K562 (cell line): ENCODE measurements around the gene CDT1. TPM values are rescaled to one million over a fixed set of nuclear protein-coding genes. Genes with fewer than 3 reads are reported as not detected.

Source experiments
- ARNT ChIP-seq, 2 experiments: fragments of 450-650 bp; IDR thresholded peaks; 2 replicates each; pipeline ENCODE4 v1.6.1; 2016; ENCODE audit warnings: mild to moderate bottlenecking in 1 of 2
- CCNT2 ChIP-seq: IDR thresholded peaks from 2 replicates; pipeline ENCODE4 v1.6.1; 2011; ENCODE audit warnings: borderline replicate concordance, low read depth, mild to moderate bottlenecking, moderate library complexity, mixed read lengths, low read length; ENCODE audit not compliant: insufficient read length; ENCODE audit errors: extremely low read depth
- CHD4 ChIP-seq: fragments of 200-600 bp; sonication (generic); IDR thresholded peaks from 3 replicates; pipeline ENCODE4 v1.6.1; 2012; ENCODE audit warnings: low read depth, mild to moderate bottlenecking, mixed read lengths, low read length, inconsistent platforms; ENCODE audit not compliant: insufficient read depth, insufficient replicate concordance, poor library complexity, severe bottlenecking
- DNMT1 ChIP-seq: fragments of 450-650 bp; IDR thresholded peaks from 2 replicates; pipeline ENCODE4 v1.6.1; 2016; ENCODE audit warnings: antibody characterized with exemption, mild to moderate bottlenecking
- EGR1 ChIP-seq: fragments of 450-650 bp; conservative IDR thresholded peaks from 2 replicates; pipeline ENCODE4 v1.6.1; 2017; ENCODE audit warnings: mild to moderate bottlenecking
- FOXO4 ChIP-seq: fragments of 450-650 bp; formaldehyde crosslinking; IDR thresholded peaks from 2 replicates; pipeline ENCODE4 v1.4.0; 2020; ENCODE audit warnings: mild to moderate bottlenecking, moderate library complexity
- HMG20B ChIP-seq: fragments of 250-450 bp; sonication (Bioruptor Pico); IDR thresholded peaks from 2 replicates; pipeline ENCODE4 v1.5.0; 2021; ENCODE audit warnings: mild to moderate bottlenecking
- KLF6 ChIP-seq: fragments of 250-450 bp; sonication (Bioruptor Pico); IDR thresholded peaks from 2 replicates; pipeline ENCODE4 v1.4.0; 2020; ENCODE audit warnings: mild to moderate bottlenecking, moderate library complexity, borderline replicate concordance
- NR2C1 ChIP-seq, 2 experiments: fragments of 450-650 bp; IDR thresholded peaks; 2 replicates each; pipeline ENCODE4 v1.6.1; 2017; ENCODE audit warnings: mild to moderate bottlenecking in 2 of 2, antibody characterized with exemption in 1 of 2, inconsistent platforms in 1 of 2, missing compliant biosample characterization in 1 of 2, missing genetic modification characterization in 1 of 2
- NRF1 ChIP-seq, 2 experiments: fragments of 450-650 bp; IDR thresholded peaks in 1 of 2; conservative IDR thresholded peaks in 1 of 2; 2 replicates each; pipeline ENCODE4 v1.6.1; 2014; ENCODE audit warnings: mild to moderate bottlenecking in 2 of 2
- PBX2 ChIP-seq, 2 experiments: IDR thresholded peaks in 1 of 2; conservative IDR thresholded peaks in 1 of 2; 2 replicates each; pipeline ENCODE4 v1.6.1; 2016; ENCODE audit warnings: low read depth in 2 of 2, mild to moderate bottlenecking in 1 of 2, missing compliant biosample characterization in 1 of 2, missing genetic modification characterization in 1 of 2, moderate library complexity in 1 of 2
- SAP30 ChIP-seq: fragments of 200-600 bp; sonication (generic); IDR thresholded peaks from 2 replicates; pipeline ENCODE4 v1.6.1; 2012; ENCODE audit warnings: borderline replicate concordance, low read depth, mild to moderate bottlenecking, moderate library complexity, low read length, control low read depth, inconsistent platforms; ENCODE audit not compliant: insufficient read depth, poor library complexity, severe bottlenecking
- YY1 ChIP-seq, 3 experiments: IDR thresholded peaks; 2 replicates each; pipeline ENCODE4 v1.6.1; 2011; ENCODE audit warnings: low read length in 2 of 3, mild to moderate bottlenecking in 2 of 3, moderate library complexity in 2 of 3, borderline replicate concordance in 1 of 3, control low read depth in 1 of 3, low read depth in 1 of 3; ENCODE audit not compliant: insufficient read depth in 3 of 3, insufficient replicate concordance in 2 of 3, control insufficient read depth in 1 of 3, insufficient read length in 1 of 3; ENCODE audit errors: extremely low read depth in 1 of 3
- ZC3H4 ChIP-seq: sonication (generic); formaldehyde crosslinking; IDR thresholded peaks from 2 replicates; pipeline ENCODE4 v1.9.0; 2021; ENCODE audit warnings: missing genetic modification reagents, borderline replicate concordance
- ZMIZ1 ChIP-seq, 2 experiments: fragments of 150-350 bp in 1 of 2; IDR thresholded peaks; 2 replicates each; pipeline ENCODE4 v1.6.1; 2012 to 2016; ENCODE audit warnings: low read depth in 2 of 2, low read length in 2 of 2, mild to moderate bottlenecking in 1 of 2, moderate library complexity in 1 of 2
- ZNF583 ChIP-seq: fragments of 250-450 bp; sonication (Bioruptor Pico); IDR thresholded peaks from 2 replicates; pipeline ENCODE4 v1.4.0; 2020
- ZNF75A ChIP-seq: fragments of 450-650 bp; formaldehyde crosslinking; IDR thresholded peaks from 2 replicates; pipeline ENCODE4 v1.4.0; 2020; ENCODE audit warnings: mild to moderate bottlenecking
- polyA plus RNA-seq, 8 experiments: library from polyadenylated mRNA; depleted of rRNA in 4 of 8; stranded (reverse) in 5 of 8; unstranded in 3 of 8; fragments of >200 nt; fragmentation: Nextera tagmentation in 2 of 8; fragmentation: Illumina TruSeq in 1 of 8; extraction: Ambion mirVana in 2 of 8; extraction: Trizol in 1 of 8; gene quantifications; 2 replicates each; pipeline versions ENCODE4 v1.2.1 to v1.2.3, GENCODE V29; 2011 to 2014; ENCODE audit warnings: inconsistent platforms in 1 of 8, missing spikeins in 1 of 8
- total RNA-seq, 7 experiments: library from RNA; depleted of rRNA in 6 of 7; stranded (reverse); fragments of >200 nt in 6 of 7; fragmentation: Illumina TruSeq in 2 of 7; extraction: Trizol in 2 of 7; gene quantifications; 2 replicates each; pipeline versions ENCODE4 v1.2.1 to v1.2.3, GENCODE V29; 2011 to 2021; ENCODE audit warnings: low replicate concordance in 1 of 7

CDT1 gene
- total and polyA plus RNA-seq, 9 of the 15 experiments (the other 6 are each of a cell fraction or from before 2014, with no cell fraction given), result 0.92 to 178 (median 14.2) TPM

- no peak for TF ChIP-seq PBX2 (CRISPR knock-in tag; IDR thresholded peaks at IDR 0.05; ENCODE audit: low read depth)
- TF ChIP-seq PBX2 (tag; conservative IDR thresholded peaks at IDR 0.05; ENCODE audit: low read depth), result 0 out of 2 replicates have a peak, but pooled peaks have one; percentile 2
- TF ChIP-seq NR2C1 (IDR thresholded peaks at IDR 0.05), result no peak
- TF ChIP-seq NR2C1 (tag; IDR thresholded peaks at IDR 0.05), result peak; percentile 74
- peak; percentile 69; the same call in 1 of the 2 replicates for TF ChIP-seq FOXO4
- no peak for TF ChIP-seq ZNF583 (CRISPR knock-in tag)
- TF ChIP-seq HMG20B (CRISPR knock-in tag), result no peak
- TF ChIP-seq ZNF75A (CRISPR knock-in tag), result 0 out of 2 replicates have a peak, but pooled peaks have one; percentile 7
- TF ChIP-seq EGR1, result peak; percentile 80
- TF ChIP-seq CHD4, result no peak
- TF ChIP-seq DNMT1, result peak; percentile 93; the same call in 1 of the 2 replicates
- TF ChIP-seq ZMIZ1 (IDR thresholded peaks at IDR 0.05; ENCODE audit: low read depth in 2 of 2, low read length in 2 of 2), result peak in 1 of 2 experiments; percentile 93; a peak in 2 of 4 replicates
- TF ChIP-seq ZC3H4 (CRISPR knock-in tag), result no peak
- peak; percentile 72 to 74; a peak in 2 of 4 replicates for TF ChIP-seq ARNT (IDR thresholded peaks at IDR 0.05)
- peak; percentile 90 to 91 for TF ChIP-seq NRF1 (conservative IDR thresholded peaks at IDR 0.05 in 1 of 2, IDR thresholded peaks at IDR 0.05 in 1 of 2)
- TF ChIP-seq SAP30, result peak; percentile 85
- peak; percentile 73; the same call in 1 of the 2 replicates for TF ChIP-seq KLF6
- peak in 1 of 3 experiments; percentile 69 for TF ChIP-seq YY1 (IDR thresholded peaks at IDR 0.05; ENCODE audit: borderline replicate concordance in 1 of 3, control insufficient read depth in 1 of 3, extremely low read depth in 1 of 3, insufficient read depth in 3 of 3, insufficient read length in 1 of 3, insufficient replicate concordance in 2 of 3, low read depth in 1 of 3, low read length in 2 of 3)
- TF ChIP-seq CCNT2, result peak; percentile 96
These were observed 29.7 kb upstream of the CDT1 start (continued) for GRCh38 chr16:88773812-88774291.
